GM19455 (cell line): ENCODE measurements around the gene SLC4A8.
"Not testable (repeated sequence)": the region's sequence is repeated elsewhere in the genome, so short reads cannot be mapped to it uniquely, and the experiment has no call there.

Source experiments
- ATAC-seq: cut with Tn5 transposase; IDR thresholded peaks from one replicate; pipeline ENCODE4 v1.9.1; 2021; ENCODE audit not compliant: unreplicated experiment

Gene SLC4A8

DNA sequence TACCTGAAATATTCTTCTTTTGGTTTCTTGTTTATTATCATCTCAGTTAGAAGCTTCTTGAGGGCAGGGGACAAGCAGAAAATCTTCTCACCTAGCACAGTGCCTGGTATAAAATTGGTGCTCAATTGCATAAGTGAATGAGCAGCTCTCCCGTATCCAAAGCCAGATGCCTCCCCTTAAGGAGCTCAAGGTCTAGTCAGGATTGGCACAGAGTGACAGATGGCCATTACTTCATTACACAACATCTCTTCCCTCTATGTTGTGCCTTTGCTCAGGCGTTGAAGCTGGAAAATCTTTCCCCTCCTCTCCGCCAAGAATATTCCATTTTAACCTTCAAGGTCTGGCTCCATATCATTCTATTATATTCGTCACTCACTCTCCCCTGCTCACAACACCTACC, 3.6 kb downstream of the SLC4A8 start:
- ATAC-seq: no peak

DNA sequence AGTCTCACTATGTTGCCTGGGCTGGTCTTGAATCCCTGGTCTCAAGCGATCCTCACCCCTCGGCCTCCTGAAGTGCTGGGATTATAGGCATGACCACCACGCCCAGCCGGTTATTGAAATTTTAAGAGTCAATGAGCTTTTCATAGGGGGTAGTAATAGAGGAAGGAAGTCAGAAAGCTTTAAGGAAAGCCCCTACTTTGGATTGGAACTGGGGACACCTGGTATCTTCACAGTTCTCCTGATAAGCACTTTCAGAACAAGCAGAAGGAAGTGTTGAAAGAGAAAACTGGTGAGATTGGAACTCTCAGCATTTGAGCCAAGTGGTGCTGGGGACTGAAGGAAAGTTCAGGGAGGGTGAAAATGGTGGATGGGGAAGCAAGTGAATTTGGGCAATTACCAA, 5.1 kb downstream of the SLC4A8 start:
- no peak for ATAC-seq

DNA sequence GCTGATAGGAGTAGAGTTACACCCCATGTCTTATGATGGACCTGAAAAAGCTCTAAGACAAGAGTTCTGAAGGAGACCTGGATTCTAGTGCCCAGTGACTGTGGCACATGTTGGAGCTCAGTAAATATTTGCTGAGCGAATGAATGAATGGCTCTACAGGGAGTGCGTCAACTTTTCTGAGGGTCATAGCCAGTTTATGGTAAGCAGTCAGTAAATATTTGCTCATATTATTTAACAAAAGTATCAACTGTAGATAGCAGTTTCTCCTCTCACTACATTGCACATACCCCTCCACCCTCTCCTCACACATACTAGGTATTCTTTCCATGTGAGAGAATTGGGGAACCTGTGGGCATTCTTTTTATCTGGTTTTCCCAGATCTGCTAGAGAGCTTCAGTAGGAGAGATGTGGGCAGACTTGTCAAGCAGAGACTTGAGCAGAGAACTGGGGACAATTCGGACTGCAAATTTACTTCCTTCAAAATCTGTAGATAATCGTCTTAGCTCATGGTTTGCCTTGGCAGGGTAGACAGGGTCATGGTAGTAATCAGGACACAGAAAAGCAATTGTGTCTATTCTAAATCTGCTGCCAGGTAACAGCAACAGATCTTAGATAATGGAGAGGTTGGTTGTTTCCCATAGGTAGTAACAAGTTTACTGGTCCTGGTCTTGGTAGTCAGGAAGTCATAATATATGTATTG, 5.7 kb downstream of the SLC4A8 start:
- ATAC-seq: no peak

DNA sequence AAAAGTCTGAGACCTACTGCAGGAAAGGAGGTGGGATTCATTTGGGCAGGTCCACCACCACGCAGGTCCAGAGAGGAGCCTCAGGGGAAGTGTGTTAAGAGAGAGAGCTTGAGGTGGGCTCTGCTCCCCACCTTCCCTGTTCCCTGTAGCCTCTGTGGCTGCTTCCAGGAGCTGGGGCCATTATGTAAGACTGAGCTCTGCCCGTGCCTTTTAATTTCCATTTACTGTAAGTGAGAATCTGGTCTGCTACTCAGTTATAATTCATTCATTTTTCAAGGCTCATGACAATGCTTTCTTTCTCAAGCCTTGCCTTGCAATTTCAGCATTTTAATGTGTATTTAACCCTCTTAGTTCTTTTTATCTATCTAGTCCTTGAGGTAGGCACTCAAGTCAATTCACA, 8.3 kb downstream of the SLC4A8 start:
- no peak for ATAC-seq

DNA sequence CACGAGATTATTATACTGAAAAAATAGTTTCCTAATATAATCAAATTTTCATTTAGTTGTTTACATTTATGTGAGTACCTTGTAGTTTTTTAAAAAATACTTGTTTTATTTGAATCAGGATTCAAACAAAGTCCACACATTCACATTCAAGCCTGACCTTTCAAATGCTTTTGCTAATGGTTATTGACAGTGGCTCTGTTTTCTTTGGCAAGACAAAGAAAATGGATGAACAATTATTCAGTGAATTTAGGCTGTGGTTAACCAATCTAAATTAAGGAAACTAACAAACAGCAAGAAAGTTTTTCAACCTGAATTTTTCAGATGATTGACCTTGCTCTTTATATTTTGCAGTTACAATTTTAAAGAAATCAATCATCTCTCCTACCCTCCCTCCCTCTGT, 9.7 kb downstream of the SLC4A8 start:
- no peak for ATAC-seq

DNA sequence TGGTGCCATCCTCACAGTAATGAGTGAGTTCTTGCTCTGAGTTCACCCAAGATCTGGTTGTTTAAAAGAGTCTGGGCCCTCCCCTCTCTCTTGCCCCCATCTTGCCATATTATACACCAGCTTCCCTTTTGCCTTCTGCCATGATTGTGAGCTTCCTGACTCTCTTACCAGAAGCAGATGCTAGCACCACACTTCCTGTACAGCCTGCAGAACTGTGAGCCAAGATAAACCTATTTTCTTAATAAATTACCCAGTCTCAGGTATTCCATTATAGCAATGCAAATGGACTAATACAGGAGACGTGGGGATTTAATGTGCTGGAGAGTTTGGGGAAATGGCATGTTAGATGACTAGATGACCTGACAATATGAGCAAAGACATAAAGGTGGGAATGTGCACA, 12.8 kb downstream of the SLC4A8 start:
- ATAC-seq: no peak

DNA sequence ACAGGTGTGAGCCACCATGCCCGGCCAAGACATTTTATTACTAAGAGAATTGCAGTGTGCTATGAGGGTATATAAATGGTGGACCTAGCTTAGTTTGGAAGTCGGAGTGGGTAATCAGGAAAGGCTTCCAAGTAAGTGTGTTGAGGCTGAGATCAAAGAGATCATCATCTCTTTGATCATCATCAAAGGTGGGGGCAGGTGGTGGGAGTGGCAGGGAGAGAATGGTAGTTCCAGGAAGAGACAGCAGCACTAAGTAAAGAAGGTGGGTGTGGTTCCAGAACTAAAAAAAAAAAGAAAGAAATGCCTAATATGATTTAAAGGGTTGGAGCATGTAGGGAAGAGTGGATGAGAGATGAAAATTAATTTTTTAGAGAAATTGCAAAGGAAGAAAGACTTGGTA, 14.7 kb downstream of the SLC4A8 start:
- ATAC-seq: no peak

DNA sequence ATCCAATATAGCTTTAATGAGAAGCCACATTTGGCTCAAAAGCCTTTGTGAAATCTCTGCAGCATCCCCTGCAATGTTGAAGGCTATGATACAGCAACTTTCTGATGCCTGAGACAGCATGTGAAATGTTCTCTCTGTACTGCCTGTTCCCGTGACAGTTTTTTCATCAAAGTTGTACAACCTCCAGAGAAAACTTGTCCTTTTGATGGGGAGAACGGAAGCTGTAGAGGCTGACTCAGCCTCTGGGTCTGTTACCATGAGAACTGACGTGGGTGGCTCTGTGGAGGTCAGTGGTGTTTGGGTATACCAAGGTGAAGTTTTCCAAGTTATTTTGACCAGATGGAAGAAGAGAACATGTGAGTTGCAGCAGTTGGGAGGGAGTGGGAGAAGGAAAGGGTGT, 17.0 kb downstream of the SLC4A8 start:
- no peak for ATAC-seq

DNA sequence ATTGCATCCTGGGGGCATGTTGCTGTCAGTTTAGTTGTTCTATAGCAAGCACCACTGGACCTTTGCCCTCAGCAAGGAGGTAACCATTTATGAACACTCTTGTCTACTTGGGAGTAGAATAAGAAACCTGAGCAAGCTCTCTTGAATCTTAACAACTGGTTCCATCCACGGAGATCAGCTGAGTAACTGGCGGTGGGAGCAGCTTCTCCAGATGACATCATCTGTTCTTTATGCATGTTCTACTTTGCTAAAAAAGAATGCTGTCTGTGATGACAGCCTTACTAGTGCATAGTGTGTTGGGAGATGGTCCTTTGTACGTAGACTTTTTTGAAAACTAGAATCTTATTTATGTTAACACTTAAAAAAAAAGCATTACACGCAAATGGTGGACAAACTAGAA, 17.7 kb downstream of the SLC4A8 start:
- ATAC-seq: no peak

DNA sequence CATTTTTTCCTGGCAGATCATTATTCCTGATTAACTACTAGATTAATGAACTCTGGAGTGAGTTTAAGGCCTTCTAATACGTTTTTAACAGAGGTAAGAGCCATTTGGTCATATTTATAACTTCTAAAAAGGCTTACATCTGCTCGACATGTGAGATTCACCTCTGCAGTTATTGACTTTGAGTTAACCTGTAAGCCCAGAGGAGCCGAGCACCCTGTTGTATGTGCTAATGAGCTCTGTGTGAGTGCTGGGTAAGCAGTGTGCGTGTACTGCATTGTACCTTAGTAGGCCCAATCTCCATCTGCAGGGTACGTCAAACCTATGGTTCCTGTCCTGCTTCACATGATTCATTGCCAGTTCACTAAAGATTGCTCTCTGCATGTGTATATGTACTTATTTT, 18.9 kb downstream of the SLC4A8 start:
- ATAC-seq: no peak

DNA sequence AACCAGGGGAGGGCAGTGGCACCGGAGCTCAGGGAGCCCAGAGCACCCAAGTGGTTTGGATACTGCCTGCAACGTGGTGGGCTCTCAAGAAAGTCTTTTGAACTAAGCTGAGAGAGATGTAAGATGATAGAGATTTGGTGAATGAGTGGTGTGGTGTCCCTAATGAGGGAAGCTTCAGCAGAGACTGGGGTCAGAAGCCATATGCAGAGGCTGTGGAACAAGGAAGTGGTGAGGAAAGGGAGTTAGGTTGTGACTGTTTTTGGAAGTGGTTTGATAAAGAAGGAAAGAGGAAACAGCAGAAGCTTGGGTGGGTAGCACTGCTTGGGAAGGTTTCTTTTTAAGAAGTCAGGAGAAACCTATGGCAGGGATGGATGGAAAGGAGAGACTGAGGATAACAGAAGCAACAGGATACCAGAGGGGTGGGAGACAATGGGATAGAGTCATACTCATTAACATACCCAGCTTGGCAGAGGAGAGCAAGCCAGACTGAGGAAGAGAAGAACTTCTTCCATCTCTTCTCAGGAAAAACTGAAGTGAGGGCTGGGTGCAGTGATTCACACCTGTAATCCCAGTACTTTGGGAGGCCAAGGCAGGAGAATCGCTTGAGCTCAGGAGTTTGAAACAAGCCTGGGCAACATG, 24.1 kb downstream of the SLC4A8 start:
- no peak for ATAC-seq

DNA sequence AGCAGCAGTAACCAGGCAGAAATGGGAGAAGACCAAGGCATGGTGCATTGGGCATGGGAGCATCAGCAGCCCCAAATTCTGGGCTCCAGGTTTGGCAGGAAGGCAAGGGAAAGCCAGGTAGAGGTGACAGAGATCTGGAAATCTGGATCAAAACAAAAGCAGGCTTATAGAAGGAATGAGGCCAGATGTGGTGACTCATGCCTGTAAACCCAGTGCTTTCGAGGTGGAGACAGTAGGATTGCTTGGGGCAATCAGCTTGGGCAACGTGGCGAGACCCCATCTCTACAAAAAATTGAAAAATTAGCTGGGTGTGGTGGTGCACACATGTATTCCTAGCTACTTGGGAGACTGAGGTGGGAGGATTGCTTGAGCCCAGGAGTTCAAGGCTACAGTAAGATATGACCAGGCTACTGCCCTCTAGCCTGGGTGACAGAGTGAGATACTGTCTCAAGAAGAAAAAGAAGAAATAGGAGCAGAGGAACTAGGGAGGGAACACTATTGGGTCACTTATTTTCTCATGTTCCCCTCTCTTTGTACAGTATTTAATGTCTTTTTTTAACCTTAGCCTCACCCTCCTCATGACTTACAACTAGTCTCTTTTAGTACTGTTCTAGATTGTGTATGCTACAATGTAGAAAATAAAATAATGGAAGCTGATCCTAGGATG, 25.1 kb downstream of the SLC4A8 start:
- ATAC-seq: no peak

DNA sequence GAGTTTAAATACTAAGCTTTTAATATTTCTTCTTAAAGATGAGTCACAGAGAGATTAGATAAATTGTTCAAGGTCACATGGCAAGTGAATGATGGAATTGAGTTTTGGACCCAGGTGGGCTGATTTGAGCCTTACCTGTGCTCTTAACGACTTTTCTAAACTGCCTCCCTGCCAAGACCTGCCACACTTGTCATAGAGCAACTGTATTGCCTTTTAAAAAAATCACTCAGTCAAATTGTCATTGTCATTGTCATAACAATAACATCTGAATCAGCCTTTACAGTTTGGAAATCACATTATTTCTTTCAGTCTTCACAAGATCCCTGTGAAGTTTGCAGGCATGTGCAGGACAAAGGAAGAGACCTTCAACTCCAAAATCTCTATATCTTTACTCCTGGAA, 25.7 kb downstream of the SLC4A8 start:
- no peak for ATAC-seq

DNA sequence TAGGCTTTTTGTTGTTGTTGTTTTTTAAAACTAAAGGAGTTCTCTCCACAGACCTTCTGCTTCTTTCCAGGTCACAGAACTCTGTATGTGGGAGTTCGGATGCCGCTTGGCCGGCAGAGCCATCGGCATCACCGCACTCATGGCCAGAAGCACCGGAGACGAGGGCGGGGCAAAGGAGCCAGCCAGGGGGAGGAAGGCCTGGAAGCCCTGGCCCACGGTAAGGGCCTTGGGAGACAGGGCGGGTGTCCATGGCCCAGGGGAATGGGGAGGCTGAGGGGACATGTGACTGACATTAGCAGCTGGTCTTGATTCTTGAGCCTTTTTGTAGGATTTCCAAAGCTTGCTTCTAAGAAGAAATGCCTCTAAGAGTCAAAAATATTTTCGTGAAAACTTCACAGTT, 26.2 kb downstream of the SLC4A8 start:
- ATAC-seq: no peak

DNA sequence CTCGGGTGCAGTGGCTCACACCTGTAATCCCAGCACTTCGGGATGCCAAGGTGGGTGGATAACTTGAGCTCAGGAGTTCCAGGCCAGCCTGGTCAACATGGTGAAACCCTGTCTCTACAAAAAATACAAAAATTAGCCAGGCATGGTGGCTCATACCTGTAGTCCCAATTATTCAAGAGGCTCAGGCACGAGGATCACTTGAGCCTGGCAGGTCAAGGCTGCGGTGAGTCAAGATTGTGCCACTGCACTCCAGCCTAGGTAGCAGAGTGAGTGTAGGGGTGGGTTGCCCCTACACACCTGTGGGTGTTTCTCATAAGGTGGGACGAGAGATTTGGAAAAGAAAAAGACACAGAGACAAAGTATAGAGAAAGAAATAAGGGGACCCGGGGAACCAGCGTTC, 29.4 kb downstream of the SLC4A8 start:
- ATAC-seq: not testable (repeated sequence)

DNA sequence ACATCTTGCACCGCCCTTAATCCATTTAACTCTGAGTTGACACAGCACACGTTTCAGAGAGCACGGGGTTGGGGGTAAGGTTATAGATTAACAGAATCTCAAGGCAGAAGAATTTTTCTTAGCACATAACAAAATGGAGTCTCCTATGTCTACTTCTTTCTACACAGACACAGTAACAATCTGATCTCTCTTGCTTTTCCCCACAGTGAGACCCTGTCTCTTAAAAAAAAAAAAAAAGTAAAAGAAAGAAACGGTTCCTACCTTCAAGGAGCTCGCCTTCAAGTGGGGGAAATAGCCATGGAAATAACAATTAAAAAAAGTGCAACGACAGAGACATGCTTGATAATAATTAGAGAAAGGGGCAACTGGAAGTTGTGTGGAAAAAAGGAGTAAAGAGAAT, 30.4 kb downstream of the SLC4A8 start:
- ATAC-seq: not testable (repeated sequence)

DNA sequence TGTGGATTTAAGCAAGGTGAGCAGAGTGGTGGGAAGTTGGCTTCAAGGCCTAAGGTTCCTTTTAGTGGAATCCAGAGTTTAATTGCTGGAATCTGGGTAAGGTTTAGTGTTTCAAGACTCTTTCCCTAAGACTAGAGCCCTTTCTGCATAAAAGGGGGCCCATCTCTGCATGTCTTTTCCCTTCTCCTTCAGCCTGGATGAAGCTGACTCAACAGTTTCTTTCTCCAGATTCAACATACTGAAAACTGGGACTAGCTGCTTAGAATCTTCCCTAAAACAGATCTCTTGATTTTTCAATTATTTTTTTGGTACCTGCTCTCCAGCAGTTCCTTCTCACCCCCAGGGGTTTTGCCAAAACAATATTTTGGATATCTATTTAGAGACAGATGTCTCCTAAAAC, 34.0 kb downstream of the SLC4A8 start:
- ATAC-seq: no peak

DNA sequence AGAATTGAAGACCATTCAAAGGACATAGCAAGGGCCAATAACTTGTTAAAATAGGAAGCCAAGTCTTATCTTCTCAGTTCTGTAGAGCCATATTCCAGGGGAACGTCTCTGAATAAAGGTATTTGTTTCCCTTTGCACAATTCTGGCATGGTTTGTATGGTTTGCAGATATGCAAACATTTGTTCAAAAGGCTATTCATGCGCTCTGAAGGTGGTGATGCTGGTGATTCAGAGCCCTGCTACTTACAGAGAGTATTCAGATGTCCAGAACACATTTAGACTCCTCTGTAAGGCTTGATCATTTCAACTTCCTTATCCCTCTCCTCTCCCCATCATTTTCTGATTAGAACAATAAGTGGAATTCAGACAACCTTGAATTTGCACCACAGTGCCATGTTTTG, 35.9 kb downstream of the SLC4A8 start:
- no peak for ATAC-seq

DNA sequence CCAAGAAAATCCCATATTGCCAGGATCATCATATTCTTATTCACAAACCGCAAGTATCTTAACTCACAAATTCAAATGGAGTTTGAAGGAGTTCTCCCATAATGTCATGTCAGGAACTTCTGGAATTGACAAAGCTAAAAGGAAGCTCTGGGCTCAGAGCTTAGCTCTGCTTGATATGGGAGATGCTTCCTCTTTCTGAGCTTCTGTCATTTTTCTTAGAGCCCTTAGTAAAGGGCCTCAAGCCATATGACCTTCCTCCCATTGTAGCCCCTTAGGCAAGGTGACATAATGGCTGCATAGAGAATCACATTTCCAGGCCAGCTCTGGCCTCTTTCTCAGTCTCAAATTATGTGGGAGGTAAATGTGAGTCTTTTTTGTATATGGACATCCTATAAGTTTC, 40.9 kb downstream of the SLC4A8 start:
- ATAC-seq: no peak

DNA sequence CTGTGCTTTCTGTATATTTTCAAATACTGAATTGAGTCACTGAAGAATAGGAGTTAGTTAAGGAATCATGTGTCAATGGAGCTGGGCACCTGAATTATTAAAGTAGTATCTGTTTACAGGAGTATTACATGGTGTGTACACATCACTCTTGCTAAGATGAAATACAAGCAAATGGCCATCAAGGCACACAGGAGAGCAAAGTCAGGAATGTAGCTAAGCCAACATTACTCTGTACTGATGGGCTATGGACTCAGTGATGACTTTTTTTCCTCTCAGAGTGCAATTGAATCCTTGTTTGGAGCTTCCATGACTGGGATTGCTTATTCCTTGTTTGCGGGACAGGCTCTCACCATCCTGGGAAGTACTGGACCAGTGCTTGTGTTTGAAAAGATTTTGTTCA, 45.5 kb downstream of the SLC4A8 start:
- ATAC-seq: no peak

DNA sequence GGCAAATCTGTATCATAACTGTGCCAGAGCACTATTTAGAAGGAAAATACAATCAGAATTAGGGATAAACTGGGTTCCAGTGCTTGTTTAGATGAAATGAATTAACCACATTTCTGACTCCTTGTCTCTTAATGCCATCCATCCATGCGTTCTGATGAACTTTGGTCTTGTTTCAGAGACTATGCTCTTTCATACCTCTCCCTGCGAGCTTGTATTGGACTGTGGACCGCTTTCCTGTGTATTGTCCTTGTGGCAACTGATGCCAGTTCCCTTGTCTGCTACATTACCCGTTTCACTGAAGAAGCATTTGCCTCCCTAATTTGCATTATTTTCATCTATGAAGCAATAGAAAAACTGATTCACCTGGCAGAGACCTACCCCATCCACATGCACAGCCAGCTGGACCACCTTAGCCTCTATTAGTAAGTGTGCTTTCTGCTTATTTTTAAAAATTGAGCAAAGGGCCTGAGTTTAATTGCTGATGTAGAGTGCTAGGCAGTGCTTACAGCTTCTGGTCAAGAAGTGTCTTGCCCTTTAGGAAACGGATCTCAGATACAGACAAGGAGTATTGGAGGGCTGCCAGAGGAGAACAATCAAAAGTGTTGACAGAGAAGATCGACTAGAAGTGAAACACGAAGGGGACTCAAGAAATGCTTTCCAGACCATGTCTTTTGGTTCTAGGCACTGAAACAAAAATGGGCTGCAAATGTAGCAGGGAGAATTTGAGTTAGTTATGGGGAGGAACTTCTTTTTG, 46.7 kb downstream of the SLC4A8 start:
- no peak for ATAC-seq

DNA sequence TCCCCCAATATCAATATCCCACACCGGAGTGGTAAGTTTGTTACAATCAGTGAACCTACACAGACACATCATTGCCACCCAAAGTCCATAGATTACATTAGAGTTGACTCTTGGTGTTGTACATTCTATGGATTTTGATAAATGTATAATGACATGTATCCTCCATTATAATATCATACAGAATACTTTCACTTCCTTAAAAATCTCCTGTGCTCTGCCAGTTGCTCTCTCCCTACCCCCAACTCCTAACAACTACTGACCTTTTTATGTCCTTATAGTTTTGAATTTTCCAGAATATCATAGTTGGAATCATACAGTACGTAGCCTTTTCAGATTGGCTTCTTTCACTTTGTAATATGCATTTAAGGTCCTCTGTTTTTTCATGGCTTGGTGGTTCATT, 48.4 kb downstream of the SLC4A8 start:
- ATAC-seq: no peak
